Lower lobe of right lung (tissue), 2 donors: ENCODE measurements around the gene MLKL. TPM values are rescaled to one million over a fixed set of nuclear protein-coding genes. Genes with fewer than 3 reads are reported as not detected.

Experiments used
- ATAC-seq, 2 donors: fragments of 200-7000 bp; cut with Tn5 transposase; one replicate each; pipeline ENCODE4 v1.9.1; 2020 to 2022; ENCODE audit warnings: mild to moderate bottlenecking in 2 of 2, moderate library complexity in 2 of 2
- DNase-seq: peaks from one replicate; pipeline ENCODE4 v3.0.0-alpha.2; 2020
- H3K27ac ChIP-seq: fragments of 200-600 bp; one replicate; pipeline ENCODE4 v1.8.0; 2022
- H3K27me3 ChIP-seq: fragments of 200-600 bp; one replicate; pipeline ENCODE4 v1.8.0; 2022; ENCODE audit warnings: low read depth
- H3K36me3 ChIP-seq: fragments of 200-600 bp; one replicate; pipeline ENCODE4 v1.8.0; 2022; ENCODE audit warnings: mild to moderate bottlenecking
- H3K4me1 ChIP-seq: fragments of 200-600 bp; one replicate; pipeline ENCODE4 v1.8.0; 2022
- H3K4me3 ChIP-seq: fragments of 200-600 bp; one replicate; pipeline ENCODE4 v1.8.0; 2022; ENCODE audit warnings: mild to moderate bottlenecking
- H3K9me3 ChIP-seq: fragments of 200-600 bp; one replicate; pipeline ENCODE4 v1.8.0; 2022
- intact Hi-C: fragments of 100-400 bp; cut with DNase I; formaldehyde crosslinking; loops from one replicate; pipeline ENCODE4 v1.11.0; 2022
- total RNA-seq: library from RNA; stranded (reverse); fragmentation: NEBNext Ultra II Directional; extraction: Animal tissue kit (Norgen Biotek cat#: 25700); gene quantifications from one replicate; pipeline ENCODE4 v1.2.1, GENCODE V29; 2021
- TF ChIP-seq, protein P1 (sequence below): fragments of 200-600 bp; IDR thresholded peaks from one replicate; pipeline ENCODE4 v1.8.0; 2022; ENCODE audit warnings: antibody characterized with exemption, mild to moderate bottlenecking
- donor health status: DM: no; HTN: yes; CAD: no; lungs with severe emphysema.

MLKL gene
- total RNA-seq, 1 donor from 2014 or later, result 36.7 TPM

DNA sequence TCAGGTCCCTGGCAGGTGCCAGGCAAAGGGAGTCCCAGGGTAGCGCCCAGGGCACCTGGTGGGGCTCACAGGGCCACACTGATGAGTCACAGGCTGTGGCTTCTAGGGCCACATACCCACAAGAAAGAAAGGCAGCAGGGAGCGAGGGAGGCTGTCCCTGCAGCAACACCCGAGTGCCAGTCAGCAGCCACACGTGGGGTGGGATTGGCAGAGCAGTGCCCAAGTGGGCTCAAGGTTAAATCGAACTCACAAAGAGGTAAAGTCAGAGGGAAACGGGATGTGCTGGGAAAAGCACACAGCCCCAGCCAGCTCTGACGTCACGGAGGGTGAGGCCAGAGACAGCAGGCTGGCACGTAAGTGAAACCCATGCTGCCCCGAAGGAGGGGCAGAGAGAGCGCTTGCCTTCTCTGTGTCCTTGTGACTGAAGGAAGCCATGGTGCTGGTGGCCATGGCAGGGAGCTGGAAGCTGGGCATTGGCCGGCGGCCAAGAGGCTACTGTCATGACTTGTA is 40.2 kb upstream of the MLKL start:
- DNase-seq (no peak), ATAC-seq (no peak)
- no peaks in the 10 kb centered on the region for H3K36me3 ChIP-seq
- intact Hi-C loops, result no loop called here
- no peaks in the 10 kb centered on the region for H3K4me1 ChIP-seq
- H3K27ac ChIP-seq, result no peak overlapping the region
- no peaks in the 10 kb centered on the region for H3K9me3 ChIP-seq
- no peaks in the 10 kb centered on the region for H3K27me3 ChIP-seq
- H3K4me3 ChIP-seq, result no peak overlapping the region
- TF ChIP-seq, protein P1, sequence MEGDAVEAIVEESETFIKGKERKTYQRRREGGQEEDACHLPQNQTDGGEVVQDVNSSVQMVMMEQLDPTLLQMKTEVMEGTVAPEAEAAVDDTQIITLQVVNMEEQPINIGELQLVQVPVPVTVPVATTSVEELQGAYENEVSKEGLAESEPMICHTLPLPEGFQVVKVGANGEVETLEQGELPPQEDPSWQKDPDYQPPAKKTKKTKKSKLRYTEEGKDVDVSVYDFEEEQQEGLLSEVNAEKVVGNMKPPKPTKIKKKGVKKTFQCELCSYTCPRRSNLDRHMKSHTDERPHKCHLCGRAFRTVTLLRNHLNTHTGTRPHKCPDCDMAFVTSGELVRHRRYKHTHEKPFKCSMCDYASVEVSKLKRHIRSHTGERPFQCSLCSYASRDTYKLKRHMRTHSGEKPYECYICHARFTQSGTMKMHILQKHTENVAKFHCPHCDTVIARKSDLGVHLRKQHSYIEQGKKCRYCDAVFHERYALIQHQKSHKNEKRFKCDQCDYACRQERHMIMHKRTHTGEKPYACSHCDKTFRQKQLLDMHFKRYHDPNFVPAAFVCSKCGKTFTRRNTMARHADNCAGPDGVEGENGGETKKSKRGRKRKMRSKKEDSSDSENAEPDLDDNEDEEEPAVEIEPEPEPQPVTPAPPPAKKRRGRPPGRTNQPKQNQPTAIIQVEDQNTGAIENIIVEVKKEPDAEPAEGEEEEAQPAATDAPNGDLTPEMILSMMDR, result no peak

DNA sequence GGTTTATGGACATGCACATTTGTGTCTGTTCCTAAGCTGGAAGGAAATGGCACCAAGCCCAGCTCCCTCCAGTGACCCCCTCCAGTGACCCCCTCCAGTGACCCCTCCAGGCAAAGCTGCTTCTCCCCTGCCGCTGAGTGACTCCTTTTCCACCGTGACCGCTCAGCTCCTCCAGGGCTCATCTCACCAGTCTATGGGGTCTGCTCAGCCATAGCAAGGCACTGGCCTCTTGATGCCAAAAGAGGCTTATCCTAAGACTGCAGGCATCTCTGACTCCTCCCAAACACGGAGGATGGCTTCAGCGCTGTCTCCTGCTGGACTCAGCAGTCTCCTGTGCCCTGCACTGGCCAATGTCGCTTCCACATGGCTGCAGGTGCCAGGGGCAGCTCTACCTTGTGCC is 38.6 kb upstream of the MLKL start:
- TF ChIP-seq, protein P1, result no peak
- no peak overlapping the region for H3K27ac ChIP-seq

DNA sequence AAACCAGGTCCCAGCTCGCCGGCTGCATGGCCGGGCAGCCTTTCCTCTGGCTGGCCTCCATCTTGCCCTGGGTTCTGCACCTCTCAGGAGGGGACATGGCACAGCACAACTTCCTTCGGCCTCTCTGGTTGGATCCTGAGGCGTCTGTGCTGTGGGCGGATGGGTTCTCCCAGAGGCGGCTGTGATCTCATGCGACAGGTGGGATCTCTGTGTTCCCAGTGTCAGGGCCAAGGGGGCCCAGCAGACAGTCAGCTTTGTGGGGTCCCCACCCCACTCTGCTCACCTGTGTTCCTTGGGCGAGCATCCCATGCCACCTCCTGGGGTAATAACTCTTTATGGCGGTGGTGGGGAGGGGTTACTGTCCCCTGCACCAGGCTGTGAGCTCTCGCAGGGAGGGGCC is 38.2 kb upstream of the MLKL start:
- Histone ChIP-seq H3K27me3 (no peaks in the 10 kb centered on the region), H3K9me3 (no peaks in the 10 kb centered on the region), H3K4me1 (no peaks in the 10 kb centered on the region), H3K27ac (no peak overlapping the region), H3K4me3 (no peak overlapping the region), H3K36me3 (no peaks in the 10 kb centered on the region)
- DNase-seq (no peak), ATAC-seq (no peak)
- TF ChIP-seq, protein P1, result no peak
- intact Hi-C loops, result no loop called here

More for the DNA sequence above, 38.6 kb upstream of the MLKL start:
- H3K9me3 ChIP-seq, result no peaks in the 10 kb centered on the region
- ATAC-seq (no peak), DNase-seq (no peak)
- H3K4me1 ChIP-seq, result no peaks in the 10 kb centered on the region
- H3K36me3 ChIP-seq, result no peaks in the 10 kb centered on the region
- intact Hi-C loops, result no loop called here
- H3K27me3 ChIP-seq, result no peaks in the 10 kb centered on the region
- no peak overlapping the region for H3K4me3 ChIP-seq

DNA sequence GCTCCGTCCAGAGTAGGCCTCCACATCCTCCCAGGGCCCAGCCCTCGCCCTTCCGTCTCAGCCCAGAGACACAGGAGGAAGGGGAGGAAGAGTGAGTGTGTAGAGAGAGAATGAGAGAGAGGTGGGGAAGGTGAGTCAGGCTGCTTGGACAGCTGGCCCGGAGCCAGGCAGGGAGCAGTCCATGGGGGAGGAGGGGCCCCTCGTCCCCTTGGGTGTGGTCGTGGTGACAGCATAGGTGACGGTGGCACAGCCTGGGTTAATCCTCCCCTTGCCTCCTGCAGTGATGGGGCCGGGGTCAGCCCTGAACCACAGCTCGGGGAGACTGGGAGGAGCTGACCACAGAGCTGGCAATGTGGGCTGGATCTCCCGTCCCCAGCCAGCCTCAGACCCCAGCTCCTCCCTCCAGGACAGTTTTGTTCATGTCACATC is 37.5 kb upstream of the MLKL start:
- ATAC-seq (peak; percentile 13 to 15), DNase-seq (no peak)
- Histone ChIP-seq H3K4me3 (no peak overlapping the region), H3K27me3 (no peaks in the 10 kb centered on the region), H3K4me1 (no peaks in the 10 kb centered on the region), H3K9me3 (no peaks in the 10 kb centered on the region), H3K27ac (no peak overlapping the region), H3K36me3 (no peaks in the 10 kb centered on the region)
- TF ChIP-seq, protein P1, result no peak
- intact Hi-C loops, result no loop called here

DNA sequence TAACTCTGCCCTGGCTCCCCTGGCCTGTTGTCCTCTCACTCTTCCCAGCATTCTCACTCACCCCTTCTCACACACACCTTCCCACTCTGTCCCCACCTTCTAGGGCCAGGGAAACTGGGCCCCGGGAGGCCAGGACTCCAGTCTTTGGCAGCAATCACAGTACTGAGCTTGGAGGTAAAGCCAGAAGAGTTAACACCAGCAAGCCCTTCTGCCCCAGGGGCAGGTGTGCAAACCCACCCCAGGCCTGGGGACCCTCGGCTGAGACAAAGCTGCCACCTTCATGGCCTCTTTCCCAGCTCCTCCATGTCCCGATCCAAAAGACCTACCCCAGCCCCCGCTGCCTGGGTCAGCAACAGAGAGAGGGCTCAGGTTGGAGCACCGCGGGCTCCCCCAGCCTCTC is 36.9 kb upstream of the MLKL start:
- no peak overlapping the region for H3K27ac ChIP-seq

More for the DNA sequence above, 36.9 kb upstream of the MLKL start:
- H3K4me3 ChIP-seq, result no peak overlapping the region
- intact Hi-C loops, result no loop called here
- H3K4me1 ChIP-seq, result no peaks in the 10 kb centered on the region
- DNase-seq, result no peak
- no peaks in the 10 kb centered on the region for H3K9me3 ChIP-seq
- ATAC-seq, result no peak
- no peaks in the 10 kb centered on the region for H3K36me3 ChIP-seq
- TF ChIP-seq, protein P1, result no peak
- H3K27me3 ChIP-seq, result no peaks in the 10 kb centered on the region
